Measurements from ENCODE around the gene RFX3.

The RFX3 gene

DNA sequence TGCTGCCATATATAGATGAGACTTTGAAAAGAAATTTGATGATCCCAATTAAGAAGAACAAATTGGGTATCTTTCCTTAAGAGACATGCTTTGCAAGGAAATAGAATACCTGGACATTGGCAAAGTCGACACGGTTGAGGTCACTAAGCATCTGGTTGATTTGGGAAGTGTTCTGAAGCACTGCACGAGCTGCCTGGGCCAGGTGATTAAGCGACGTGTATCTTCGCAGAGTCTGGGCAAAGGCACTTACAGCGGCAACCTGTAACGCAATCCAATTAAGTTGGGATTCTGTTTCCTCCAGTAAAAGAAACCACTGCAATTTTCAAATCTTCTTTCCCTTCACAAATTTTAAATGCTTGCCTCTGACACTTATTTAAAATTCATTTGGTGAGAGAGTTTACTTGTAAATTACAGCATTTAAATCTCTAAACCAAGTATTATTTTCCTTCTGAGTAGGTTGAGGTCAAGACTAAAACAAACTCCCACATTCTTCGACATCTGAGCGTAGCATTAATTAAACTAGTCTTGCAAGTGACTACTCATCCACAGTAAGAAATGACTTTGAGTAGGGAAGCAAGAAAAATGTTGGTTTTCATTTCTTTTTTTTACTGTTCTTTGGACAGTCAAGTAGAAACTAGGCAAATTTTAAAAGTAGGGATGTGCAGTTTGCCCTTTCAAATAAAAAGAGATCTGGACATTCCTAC is 262.8 kb downstream of the RFX3 start:
- DNase-seq, result no peak

DNA sequence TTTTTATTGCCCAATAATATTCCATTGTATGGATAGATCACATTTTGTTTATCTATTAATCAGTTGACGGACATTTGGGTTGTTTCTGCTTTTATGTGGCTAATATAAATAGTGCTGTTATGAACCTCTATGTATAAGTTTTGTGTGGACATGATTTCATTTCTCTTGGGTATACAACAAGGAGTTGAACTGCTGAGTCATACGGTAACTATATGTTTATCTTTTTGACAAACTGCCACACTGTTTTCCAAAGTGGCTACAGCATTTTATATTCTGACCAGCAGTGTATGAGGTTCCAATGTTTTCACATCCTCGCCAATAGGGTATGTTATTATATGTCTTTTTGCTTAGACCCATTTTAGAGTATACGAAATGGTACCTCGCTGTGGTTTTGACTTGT is 264.3 kb downstream of the RFX3 start:
- DNase-seq, result peak; percentile 13

DNA sequence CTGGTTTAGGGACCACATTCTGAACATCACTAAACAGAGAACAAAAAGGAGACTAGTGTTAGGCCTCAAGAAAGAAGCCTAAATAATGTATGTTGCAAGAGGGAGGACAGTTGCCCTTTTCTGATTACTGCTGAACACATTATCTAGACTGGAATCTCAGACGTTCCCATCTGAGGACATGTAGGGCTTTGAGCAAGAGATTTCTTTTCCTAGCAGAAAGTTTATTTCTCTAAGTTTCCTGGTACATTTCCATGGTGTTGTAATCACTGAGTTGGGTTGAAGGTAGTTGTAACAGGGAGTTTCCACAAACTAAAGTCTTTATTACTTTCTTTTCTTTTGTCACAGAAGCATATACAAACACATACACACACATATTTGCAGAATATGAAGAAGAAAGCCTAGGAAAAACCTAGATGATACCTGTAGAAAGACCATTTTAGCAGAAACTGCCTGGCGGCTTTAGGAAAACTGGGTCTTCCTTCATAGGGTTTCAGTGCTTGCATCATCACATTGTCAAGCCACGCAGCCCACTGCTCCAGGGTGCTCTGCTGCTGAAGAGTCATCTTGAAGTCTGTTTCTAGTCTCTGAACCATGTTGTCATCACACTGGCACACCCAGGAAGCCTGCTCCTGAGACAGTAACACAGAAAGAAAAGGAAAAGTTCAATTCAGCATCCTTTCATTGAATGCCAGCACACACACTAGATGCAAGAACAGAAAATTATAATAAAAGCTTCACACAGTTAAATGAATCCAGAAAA is 269.1 kb downstream of the RFX3 start:
- DNase-seq, result no peak

DNA sequence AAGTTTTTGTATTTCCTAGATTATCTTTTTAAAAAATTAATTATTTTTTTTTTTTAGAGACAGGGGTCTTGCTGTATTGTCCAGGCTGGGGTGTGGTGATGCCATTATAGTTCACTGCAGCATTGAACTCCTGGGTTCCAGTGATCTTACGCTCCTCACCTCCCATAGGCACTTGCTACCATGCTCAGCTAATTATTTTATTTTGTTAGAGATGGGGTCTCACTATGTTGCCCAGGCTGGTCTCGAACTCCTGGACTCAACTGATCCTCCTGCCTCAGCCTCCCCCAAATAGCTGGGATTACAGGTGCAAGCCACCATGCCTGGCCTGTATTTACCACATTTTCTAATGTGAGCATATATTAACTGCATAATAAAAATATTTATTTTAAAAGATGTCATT is 274.5 kb downstream of the RFX3 start:
- no peak for DNase-seq

DNA sequence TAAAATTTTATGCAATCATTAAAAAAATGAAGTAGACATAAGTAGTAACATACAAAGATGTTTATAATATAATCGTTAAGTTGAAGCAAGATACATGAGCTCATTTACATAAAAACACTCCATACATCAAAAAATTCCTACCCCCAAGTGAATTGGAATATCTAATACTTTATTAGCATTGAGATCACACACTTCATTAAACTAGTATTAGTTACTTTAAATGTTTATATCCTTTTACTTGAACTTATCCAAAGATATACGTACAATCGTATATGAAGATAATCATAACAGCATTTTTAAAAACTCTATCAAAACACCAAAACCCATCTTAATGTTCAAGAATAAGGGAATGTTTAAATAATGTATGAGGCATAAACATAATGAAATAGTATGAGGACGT is 275.1 kb downstream of the RFX3 start:
- DNase-seq, result no peak

DNA sequence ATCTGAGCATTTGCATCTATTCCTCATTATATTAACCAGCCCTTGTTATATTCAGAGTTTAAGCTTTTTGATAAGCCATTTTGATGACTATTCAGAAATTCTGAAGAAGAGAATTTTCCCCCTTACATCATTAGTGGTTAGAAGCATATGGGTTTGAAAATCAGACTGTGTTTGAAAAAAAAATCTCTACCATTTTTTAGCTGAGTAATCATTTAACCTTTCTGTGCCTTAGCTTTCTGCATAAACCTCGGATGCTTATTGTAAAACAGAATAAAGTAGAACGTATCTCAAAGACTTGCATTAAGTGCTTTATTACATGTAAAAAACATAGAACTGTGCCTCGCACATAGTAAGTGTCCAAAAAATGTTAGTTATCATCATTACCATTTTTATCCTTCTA is 278.6 kb downstream of the RFX3 start:
- DNase-seq, result no peak

DNA sequence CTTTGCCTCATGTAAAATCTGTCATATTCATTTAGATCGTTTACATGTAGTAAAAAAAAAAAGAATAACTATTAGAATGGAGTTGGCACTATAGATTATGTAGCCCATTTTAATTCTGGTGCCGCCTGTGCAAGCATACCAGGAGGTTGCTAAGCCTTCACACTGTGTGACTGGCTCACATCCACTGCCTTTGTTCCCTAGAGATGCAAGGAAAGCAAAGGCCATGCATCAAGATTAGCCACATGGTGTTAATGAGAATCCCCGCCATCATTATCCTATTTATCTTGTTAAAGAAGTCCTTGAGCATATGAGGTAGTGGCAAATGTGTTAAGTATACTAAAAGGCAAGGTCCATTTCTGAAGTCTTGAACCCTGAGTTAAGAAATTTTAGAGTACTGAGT is 279.6 kb downstream of the RFX3 start:
- no peak for DNase-seq

DNA sequence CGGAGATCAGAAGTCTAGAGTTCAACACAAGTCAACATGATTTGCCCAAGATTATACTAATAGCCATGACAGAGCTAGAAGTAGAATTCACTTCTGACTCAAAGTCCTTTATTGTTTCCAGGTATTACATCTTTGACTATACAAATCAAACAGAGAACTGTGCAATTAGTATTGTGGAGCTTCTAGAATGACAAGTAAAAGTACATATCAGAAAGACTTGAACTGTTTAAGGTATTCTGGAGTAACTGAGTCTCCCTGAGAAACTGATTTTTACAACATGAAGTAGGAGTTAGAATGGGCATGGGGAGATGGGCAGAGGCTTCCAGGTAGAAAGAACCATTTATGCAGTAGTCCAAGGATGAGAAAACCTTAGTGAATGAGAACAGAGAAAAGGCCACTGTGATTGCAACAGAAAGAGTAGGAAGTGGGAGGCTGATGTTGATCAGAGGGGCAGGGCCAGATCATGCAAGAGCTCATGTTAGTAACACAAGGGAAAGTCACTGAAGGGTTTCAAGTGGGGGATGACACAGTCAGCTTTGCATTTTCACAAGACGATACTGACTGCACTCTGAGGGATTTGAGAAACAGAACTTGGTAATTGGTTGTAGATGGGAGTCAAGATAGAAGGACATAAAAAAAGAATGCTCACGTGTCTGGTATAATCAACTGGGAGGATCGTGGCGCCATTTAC is 280.7 kb downstream of the RFX3 start:
- peak; percentile 11 for DNase-seq

DNA sequence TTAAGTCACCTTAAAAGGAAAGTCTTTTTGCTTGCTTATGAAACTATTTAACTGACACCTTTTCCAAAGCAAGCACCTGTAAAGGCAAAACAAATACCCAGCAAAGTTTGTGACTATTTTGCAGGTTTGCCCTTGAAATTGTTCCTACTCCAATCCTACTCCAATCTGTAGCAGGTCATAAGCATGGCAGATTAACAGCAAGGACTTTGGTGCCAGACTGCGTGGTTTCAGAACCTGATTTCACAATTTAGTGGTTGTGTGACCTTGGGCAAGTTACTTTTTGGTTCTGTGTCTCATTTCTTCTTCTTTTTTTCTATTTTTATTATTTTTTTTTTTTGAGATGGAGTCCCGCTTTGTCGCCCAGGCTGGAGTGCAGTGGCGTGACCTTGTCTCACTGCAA is 282.1 kb downstream of the RFX3 start:
- no peak for DNase-seq

DNA sequence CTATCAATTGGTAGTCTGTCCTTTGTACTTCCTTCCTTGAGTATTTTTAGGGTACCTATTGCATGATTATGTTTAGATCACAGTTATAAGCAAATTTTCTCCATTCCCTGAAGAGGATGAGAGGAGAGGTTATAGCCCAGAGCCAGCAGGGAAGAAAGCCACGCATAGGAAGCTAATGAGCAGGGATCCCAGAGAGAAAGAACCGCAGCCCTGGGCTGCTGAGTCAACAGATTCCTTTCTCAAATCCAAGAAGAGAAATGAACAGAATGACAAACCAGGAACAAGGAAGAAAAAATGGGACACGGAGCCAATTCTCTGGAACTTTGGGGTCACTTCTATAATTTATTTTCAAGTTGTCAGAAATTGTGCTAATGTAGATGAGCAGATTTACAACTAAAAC is 284.5 kb downstream of the RFX3 start:
- no peak for DNase-seq

DNA sequence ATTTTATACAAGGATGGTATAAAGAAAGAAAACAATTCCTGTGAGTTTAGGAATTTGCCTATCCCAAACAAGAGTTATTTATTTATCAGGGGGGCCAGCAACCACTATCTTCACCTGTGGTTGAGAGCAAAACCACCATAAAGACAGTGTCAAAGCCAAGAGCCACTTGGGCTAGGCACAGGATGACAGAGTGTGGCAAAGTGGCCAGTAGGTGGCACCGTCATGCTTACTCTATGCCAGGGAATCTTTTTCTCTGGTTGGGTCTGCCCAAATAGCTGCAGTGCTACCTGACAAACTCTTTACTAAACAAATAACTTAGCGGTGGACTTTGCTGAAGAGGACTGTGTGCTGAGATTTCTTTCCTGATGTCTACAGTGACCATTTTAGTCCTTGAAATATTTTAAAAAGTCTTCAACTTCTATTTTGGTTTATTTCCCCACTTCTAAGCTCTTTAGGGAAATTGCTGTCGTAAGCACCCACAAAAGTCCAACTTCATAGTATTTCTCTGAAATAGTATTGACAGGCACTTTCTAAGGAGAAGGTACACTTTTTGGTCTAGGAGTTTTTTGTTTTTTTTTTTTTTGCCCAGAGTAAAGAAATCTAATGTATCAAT is 285.0 kb downstream of the RFX3 start:
- peak; percentile 72 for DNase-seq

DNA sequence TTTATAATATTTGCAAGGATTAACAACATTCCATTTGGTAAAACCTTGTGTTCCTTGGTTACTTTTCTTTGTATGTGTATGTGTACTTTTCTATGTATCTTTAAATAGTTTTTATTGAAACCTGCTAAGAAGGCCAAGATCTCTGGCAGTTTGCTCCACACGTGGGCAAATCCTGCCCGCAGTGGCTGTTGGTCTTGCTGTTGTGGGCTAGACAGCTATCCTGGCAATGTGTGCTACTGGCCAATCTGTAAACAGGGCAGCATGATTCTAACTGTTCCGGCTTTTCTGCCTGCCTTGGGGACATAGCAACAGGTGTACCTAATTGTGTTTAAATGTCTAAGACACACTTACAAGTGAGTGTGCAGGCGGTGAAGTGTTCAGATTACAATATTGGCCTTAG is 286.6 kb downstream of the RFX3 start:
- DNase-seq, result no peak

DNA sequence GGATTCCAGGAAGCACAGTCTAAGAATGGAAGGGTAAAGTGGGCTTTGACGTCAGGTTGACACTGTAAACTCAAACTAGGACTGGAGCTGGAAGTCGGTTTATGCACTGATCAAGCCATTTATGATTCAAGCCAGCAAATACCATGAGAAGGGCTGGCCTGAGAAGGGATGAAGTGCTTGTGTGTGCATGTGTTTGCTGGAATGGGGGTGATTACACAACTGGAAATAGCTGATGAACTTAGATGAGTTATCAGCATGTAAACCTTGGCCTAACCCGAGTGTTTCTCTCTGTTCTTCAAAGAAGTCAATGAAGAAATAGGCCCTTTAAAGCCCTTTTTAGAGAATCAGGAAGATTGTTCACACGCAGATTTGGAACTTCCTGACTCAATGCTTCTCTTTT is 287.6 kb downstream of the RFX3 start:
- no peak for DNase-seq

DNA sequence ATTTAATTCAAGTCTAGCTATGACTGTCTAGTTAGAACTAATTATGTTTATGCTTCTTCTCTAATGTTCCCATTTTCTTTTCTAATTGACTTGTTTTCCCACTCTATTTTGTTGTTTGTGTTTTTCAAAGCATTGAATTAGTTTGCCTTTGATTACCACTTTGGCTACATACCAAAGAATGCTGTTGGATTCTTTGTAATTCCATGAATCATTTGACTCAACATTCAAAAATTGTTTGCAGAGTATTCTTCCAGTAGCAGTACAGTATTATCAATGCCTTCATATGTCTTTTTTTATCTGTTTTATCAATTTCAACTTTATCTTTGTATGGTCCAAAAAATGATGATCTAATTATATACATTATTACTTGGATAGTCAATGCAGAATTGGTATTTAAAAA is 288.7 kb downstream of the RFX3 start:
- DNase-seq, result no peak

DNA sequence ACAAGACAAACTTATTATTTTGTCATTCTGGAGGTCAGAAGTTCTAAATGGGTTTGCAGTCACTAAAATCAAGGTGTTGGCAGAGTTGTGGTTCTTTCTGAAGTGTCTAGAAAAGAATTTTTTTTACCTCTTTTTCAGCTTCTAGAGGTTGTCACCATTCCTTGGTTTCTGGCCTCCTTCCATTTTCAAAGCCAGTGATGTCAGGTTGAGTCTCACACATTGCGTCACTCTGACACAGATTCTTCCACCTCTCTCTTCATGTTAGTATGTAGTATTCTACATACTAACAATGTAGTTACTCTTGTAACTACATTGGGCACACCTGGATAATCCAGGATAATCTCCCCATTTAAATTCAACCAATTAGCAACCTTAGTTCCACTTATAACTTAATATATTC is 290.3 kb downstream of the RFX3 start:
- DNase-seq, result no peak

DNA sequence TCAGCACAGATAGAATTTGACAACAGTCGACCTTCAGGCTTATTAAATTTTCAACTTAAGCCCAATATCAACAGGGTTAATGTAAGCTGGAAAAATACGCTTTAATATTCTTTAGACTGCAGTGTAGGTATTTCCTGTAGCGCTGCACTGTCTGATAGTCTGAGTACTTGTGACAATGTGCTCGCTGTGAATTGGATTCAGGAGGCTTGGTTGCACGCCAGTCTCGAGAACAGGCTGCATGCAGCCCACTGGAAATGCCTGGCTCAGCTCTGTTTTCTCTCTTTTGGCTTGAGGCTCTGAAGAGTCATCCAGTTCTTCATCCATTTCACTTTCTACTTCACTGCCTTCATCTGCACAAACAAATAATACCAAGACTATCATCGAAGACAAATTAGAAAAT is 300.9 kb downstream of the RFX3 start:
- DNase-seq, result no peak

DNA sequence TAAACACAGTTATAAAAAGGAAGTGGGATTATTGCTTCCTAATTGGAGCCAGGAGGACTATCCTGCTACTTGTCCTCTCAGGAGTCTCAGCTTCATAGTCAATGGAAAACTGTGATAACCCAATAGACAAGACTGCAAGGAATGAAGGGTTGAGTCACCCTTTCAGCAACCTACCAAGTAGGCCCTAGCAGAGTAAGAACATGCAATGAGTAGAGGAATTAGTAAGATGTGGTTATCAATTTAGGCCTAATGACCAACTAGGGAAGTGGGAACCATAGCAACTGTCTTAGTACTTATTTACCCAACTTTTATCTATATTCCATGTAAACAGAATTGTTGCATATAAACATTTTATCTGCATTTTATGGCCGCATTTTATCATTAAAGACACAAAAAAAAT is 310.1 kb downstream of the RFX3 start:
- DNase-seq, result no peak

DNA sequence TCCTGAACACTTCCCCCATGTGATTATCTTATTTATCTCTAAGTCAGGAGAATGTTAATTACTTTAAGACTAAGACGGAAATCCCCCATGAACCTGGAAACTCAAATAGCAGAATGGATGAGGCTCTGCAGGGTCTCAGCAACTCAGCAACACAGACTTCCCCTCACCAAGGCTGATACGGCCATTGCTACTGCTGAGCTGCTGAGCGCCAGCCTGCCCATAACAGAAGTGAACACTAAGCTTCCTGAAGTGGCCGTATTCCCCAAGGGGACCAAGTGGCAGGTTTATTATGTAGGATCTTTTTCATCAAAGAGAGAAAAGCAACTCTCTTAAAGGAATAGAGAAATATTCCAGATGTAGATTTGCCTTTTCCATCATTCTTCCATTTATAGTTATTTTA is 311.1 kb downstream of the RFX3 start:
- no peak for DNase-seq

DNA sequence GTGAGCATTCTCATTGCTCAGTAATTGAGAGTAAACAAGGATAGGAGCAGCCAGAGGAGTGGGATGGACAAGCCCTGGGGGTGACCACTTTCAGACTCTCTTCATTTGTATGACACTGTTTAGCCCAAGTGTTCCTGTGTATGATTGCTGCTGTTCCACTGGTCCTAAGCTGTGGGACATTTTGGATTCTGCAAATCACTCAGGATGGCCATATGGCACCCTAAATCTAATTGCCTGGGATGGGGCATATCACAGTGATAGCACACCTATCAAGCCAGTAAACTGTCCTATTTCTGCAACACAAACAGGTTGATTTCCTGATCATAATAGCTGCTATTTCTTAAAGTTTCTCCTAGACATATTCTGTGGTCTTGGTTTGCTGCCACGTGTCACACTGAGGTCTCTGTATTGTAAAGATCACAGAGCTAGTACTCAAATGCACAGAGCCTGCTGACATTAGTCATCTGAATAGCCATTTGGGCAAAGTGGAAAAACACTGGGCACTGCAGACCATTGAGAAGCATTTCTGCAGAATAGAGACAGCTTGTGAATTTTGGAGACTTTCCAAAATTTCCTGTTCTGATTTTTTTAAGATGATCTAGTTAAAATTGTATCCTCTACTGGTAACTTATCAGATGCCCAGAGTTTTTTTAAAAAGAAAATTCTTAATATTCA is 320.2 kb downstream of the RFX3 start:
- no peak for DNase-seq

DNA sequence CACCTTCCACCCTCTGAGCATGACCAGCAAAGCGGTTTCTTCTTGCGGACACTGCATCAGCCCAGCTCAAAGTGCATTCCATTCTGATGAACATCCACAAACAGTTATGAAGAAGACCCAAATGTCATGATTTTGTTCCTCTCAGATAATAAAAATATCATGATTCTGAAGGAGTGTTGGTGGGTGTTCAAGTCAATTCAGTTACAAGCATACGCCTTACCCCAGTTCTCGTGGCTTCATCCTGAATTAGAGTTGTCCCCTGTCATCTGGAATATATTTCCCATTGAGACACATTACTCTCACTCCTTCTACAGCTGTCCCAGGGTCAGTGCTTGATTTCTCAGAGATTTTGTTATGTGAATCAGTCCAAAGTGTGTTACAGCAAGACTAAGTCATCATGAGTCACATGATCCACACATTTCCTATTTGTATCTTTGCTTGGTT is 325.4 kb downstream of the RFX3 start:
- no peak for DNase-seq

DNA sequence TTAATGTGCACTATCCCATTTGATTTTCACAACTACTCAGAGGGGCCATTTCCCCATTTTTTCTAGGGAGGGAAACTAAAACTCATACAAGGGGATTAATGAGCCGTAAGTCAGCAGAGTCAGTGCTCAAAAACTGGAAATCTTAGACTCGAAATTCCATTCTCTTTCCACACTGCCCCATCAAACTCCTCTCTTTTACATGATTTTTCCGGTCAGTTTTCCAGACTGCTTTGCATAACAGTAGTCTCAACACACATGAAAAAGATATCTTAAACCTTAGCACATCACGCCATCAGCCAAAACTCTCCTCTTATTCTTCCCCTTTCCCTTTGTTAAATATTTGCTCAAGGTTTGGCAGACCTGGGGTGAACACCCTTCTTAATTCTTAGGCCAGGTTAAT is 332.0 kb downstream of the RFX3 start:
- no peak for DNase-seq

DNA sequence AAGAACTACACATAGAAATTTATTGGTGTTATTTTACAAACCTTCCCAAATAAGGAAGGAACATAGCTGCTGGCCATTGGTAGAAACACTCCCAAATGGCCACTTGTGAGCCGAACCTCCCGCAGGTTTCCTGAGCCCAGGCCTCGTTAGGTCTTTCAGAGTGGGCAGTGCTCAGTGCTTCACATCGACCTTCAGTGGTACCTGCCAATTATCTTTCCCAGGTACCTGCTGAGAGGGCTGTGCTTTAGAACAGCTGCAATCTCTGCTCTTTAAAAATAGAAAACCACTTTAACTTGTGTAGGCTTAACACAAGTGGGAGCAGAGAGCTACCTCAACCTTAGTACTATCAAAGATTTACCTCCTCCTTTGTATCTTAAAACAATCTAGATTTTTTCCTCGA is 334.1 kb downstream of the RFX3 start:
- no peak for DNase-seq

Measured in activated CD4-positive, alpha-beta T cell treated with anti-CD3 and anti-CD28 coated beads, Interleukin-2, amount 50 U/mL, for 16 hours (primary cell).